Karpas-422 (cell line): ENCODE results near the gene SURF2. TPM values are rescaled to one million over a fixed set of nuclear protein-coding genes. Genes with fewer than 3 reads are reported as not detected.
"Not testable (repeated sequence)": the region's sequence is repeated elsewhere in the genome, so short reads cannot be mapped to it uniquely, and the experiment has no call there.

Experiments used
- DNase-seq: peaks from one replicate; pipeline ENCODE4 v3.0.0-alpha.2; 2015
- H2AFZ ChIP-seq: fragments of 200-600 bp; sonication (generic); 2 replicates; pipeline ENCODE4 v1.6.1; 2014; ENCODE audit warnings: antibody characterized with exemption, low read length, mixed read lengths
- H3K27ac ChIP-seq: fragments of 200-600 bp; sonication (generic); 2 replicates; pipeline ENCODE4 v1.5.1; 2014; ENCODE audit warnings: mild to moderate bottlenecking, low read length, moderate library complexity
- H3K27me3 ChIP-seq: fragments of 200-600 bp; sonication (generic); 2 replicates; pipeline ENCODE4 v1.6.1; 2014; ENCODE audit warnings: low read length, mixed read lengths
- H3K36me3 ChIP-seq: fragments of 200-600 bp; sonication (generic); 2 replicates; pipeline ENCODE4 v1.6.1; 2014; ENCODE audit warnings: low read length, mixed read lengths; ENCODE audit not compliant: insufficient read depth
- H3K4me1 ChIP-seq: fragments of 200-600 bp; sonication (generic); 2 replicates; pipeline ENCODE4 v1.6.1; 2014; ENCODE audit warnings: mild to moderate bottlenecking, low read length, mixed read lengths
- H3K4me2 ChIP-seq: fragments of 200-600 bp; sonication (generic); 2 replicates; pipeline ENCODE4 v1.6.1; 2014; ENCODE audit warnings: low read length, low read depth, mild to moderate bottlenecking; ENCODE audit not compliant: poor library complexity, severe bottlenecking
- H3K4me3 ChIP-seq: fragments of 200-600 bp; sonication (generic); 2 replicates; pipeline ENCODE4 v1.5.1; 2014; ENCODE audit warnings: mild to moderate bottlenecking, antibody characterized with exemption, low read length, mixed read lengths
- H3K79me2 ChIP-seq: fragments of 200-600 bp; sonication (generic); 2 replicates; pipeline ENCODE4 v1.6.1; 2014; ENCODE audit warnings: mild to moderate bottlenecking, low read length, mixed read lengths
- H3K9ac ChIP-seq: fragments of 200-600 bp; sonication (generic); 2 replicates; pipeline ENCODE4 v1.6.0; 2014; ENCODE audit warnings: low read length
- H3K9me2 ChIP-seq: fragments of 200-600 bp; sonication (generic), shearing (Covaris generic); replicated peaks from 2 replicates; pipeline ENCODE4 v1.6.0; 2014; ENCODE audit warnings: mild to moderate bottlenecking, low read length, moderate library complexity; ENCODE audit not compliant: insufficient read depth
- H3K9me3 ChIP-seq: fragments of 300-700, 200-600 bp; sonication (generic); 2 replicates; pipeline ENCODE4 v1.6.1; 2014; ENCODE audit warnings: low read length, mixed read lengths
- H4K20me1 ChIP-seq: fragments of 200-600 bp; sonication (generic); 2 replicates; pipeline ENCODE4 v1.6.1; 2014; ENCODE audit warnings: mild to moderate bottlenecking, antibody characterized with exemption, low read length, low read depth; ENCODE audit not compliant: insufficient read depth
- total RNA-seq: library from RNA; depleted of rRNA; stranded (reverse); fragments of >200 nt; shearing (Covaris generic); gene quantifications from 2 replicates; pipeline ENCODE4 v1.2.3, GENCODE V29; 2014; ENCODE audit warnings: low replicate concordance; rRNA removed

The SURF2 gene
- 20.0 and 52.9 TPM in 2 replicates for total RNA-seq

DNA sequence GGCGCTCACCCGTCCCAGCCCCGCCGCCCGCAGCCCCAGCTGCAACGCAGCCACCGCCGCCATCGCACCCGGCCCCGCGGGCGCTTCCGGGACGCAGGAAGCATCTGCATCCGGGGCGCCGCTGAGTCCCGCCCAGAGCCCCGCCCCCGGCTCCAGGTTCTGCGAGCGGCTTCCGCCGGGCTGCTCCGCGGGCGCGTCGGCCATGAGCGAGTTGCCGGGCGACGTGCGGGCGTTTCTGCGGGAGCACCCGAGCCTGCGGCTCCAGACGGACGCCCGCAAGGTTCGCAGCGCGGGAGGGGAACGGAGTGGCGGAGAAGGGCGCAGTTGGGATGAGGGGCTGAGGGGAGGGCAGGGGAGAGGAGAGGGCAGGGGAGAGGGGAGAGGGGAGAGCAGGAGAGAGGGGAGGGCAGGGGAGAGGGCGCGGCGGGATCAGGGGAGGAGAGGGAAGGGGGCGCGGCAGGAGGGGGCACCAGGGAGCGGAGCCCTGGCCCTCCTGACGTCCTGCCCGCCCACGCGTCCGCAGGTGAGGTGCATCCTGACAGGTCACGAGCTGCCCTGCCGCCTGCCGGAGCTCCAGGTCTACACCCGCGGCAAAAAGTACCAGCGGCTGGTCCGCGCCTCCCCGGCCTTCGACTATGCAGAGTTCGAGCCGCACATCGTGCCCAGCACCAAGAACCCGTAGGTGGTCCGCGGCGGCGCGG, at the start of gene SURF2, which contains the start of gene SURF1:
Gene SURF2, plus strand, starts transcription at position 160 of the 701 bp plus-strand sequence. Its CDS starts 43 bp downstream, at position 203.
Gene SURF1, minus strand, starts transcription at position 97 of the 701 bp plus-strand sequence. Its CDS starts 34 bp downstream, at position 63.
- H4K20me1 ChIP-seq, result 0 out of 2 replicates have a peak, but pooled peaks cover 3% of the 10 kb centered on the region
- peak; percentile 96 for DNase-seq
- H3K27ac ChIP-seq, result no peak within 1 kb of the TSS
- no peaks in the 10 kb centered on the region for H3K9me2 ChIP-seq
- H3K4me2 ChIP-seq, result peak within 1 kb of the TSS; percentile 90
- H2AFZ ChIP-seq, result peak within 1 kb of the TSS; percentile 39; the same call in 1 of the 2 replicates
- no peaks in the 10 kb centered on the region for H3K9me3 ChIP-seq
- peaks cover 42% of the 10 kb centered on the region for H3K4me1 ChIP-seq
- H3K36me3 ChIP-seq, result peaks cover 12% of the 10 kb centered on the region
- H3K9ac ChIP-seq, result peak within 1 kb of the TSS; percentile 89
- no peaks in the 10 kb centered on the region for H3K27me3 ChIP-seq
- H3K4me3 ChIP-seq, result peak within 1 kb of the TSS; percentile 93
- H3K79me2 ChIP-seq, result peaks cover 20% of the 10 kb centered on the region

- Histone ChIP-seq H3K79me2 (no peaks in the 10 kb centered on the region), H3K4me2 (no peak overlapping the region), H4K20me1 (no peaks in the 10 kb centered on the region), H3K9me2 (no peaks in the 10 kb centered on the region), H3K27ac (no peak overlapping the region), H2AFZ (no peak overlapping the region), H3K9me3 (no peaks in the 10 kb centered on the region), H3K27me3 (no peaks in the 10 kb centered on the region), H3K36me3 (no peaks in the 10 kb centered on the region), H3K4me3 (no peak overlapping the region), H3K9ac (no peak overlapping the region), H3K4me1 (no peaks in the 10 kb centered on the region)
- no peak for DNase-seq
Observed at GRCh38 chr9:133307301-133307700, 49.0 kb upstream of the SURF2 start.

DNA sequence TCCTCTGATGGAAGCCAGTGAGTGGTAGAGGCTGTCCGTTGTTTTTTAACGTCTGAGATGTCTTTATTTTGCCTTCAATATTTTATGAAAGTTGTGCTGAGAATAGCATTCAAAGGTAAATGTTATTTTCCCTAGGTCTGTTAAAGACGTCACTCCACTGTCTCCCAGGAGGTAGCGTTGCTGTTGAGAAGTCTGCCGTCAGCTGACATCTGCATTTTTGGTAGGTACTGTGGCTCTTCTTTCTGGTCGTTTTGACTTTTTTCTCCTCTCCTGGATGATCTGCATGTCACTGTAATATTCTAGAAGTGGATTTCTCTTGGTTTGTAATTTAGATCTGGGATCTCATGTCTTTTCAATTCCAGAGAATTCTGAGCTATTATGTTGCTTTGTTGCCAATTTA, 46.7 kb upstream of the SURF2 start:
- H3K4me2 ChIP-seq, result no peak overlapping the region
- H3K4me1 ChIP-seq, result no peaks in the 10 kb centered on the region
- no peak overlapping the region for H2AFZ ChIP-seq
- no peak for DNase-seq
- no peaks in the 10 kb centered on the region for H4K20me1 ChIP-seq
- H3K9me2 ChIP-seq, result no peaks in the 10 kb centered on the region
- no peaks in the 10 kb centered on the region for H3K9me3 ChIP-seq
- H3K27ac ChIP-seq, result no peak overlapping the region
- no peaks in the 10 kb centered on the region for H3K36me3 ChIP-seq
- no peak overlapping the region for H3K9ac ChIP-seq
- H3K79me2 ChIP-seq, result no peaks in the 10 kb centered on the region
- H3K27me3 ChIP-seq, result no peaks in the 10 kb centered on the region
- H3K4me3 ChIP-seq, result no peak overlapping the region

DNA sequence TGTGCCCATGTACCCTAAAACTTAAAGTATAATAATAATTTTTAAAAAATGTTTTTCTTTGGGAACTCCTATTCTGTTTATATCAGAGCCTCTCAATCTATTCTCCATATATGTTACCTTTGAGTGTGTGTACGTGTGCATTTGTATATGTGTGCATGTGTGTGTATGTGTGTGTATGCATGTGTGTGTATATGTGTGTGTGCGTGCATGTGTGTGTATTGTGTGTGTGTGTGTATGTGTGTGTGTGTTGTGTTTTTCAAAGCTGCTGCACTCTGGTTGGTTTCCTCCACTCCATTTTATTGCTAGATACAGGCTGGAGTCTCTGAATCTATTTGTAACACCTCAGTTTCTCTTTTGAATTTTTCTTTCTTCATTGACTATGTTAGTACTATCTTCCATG, 40.4 kb upstream of the SURF2 start:
- Histone ChIP-seq H3K9ac (no peak overlapping the region), H3K4me2 (no peak overlapping the region), H3K9me2 (no peaks in the 10 kb centered on the region), H2AFZ (no peak overlapping the region), H4K20me1 (no peaks in the 10 kb centered on the region), H3K9me3 (no peaks in the 10 kb centered on the region), H3K27me3 (no peaks in the 10 kb centered on the region), H3K4me3 (no peak overlapping the region), H3K79me2 (no peaks in the 10 kb centered on the region), H3K4me1 (no peaks in the 10 kb centered on the region), H3K36me3 (no peaks in the 10 kb centered on the region), H3K27ac (no peak overlapping the region)
- DNase-seq, result no peak

DNA sequence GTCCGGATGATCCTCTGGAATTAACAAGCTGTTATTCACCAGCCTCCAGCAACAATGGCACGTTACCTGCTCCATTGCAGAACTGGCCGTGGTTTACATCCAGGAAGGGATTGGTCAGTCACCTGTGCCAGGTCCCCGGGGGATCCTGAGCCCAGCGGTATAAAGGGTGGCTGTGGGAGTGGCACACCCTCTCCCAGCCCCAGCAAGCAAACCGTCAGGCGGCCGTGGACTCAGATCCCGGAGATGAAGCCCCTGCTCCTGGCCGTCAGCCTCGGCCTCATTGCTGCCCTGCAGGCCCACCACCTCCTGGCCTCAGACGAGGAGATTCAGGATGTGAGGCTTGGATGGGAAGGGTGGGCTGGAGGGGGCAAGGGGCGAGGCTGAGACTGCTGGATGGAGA, 38.8 kb upstream of the SURF2 start:
- H3K27ac ChIP-seq, H3K9me3 ChIP-seq, H3K79me2 ChIP-seq, H3K36me3 ChIP-seq, H3K4me3 ChIP-seq, DNase-seq, H3K4me1 ChIP-seq, H4K20me1 ChIP-seq, H2AFZ ChIP-seq, H3K4me2 ChIP-seq, H3K27me3 ChIP-seq, H3K9me2 ChIP-seq, H3K9ac ChIP-seq: not testable (repeated sequence)

- DNase-seq, result no peak
- Histone ChIP-seq H3K4me2 (no peak overlapping the region), H2AFZ (no peak overlapping the region), H3K27me3 (no peaks in the 10 kb centered on the region), H3K9me2 (no peaks in the 10 kb centered on the region), H3K36me3 (no peaks in the 10 kb centered on the region), H3K9me3 (no peaks in the 10 kb centered on the region), H4K20me1 (no peaks in the 10 kb centered on the region), H3K4me1 (no peaks in the 10 kb centered on the region), H3K4me3 (no peak overlapping the region), H3K9ac (no peak overlapping the region), H3K79me2 (no peaks in the 10 kb centered on the region), H3K27ac (no peak overlapping the region)
Observed at GRCh38 chr9:133320421-133320881, 35.9 kb upstream of the SURF2 start.

GRCh38 chr9:133321411-133321935, 34.9 kb upstream of the SURF2 start:
- DNase-seq, result no peak
- no peak overlapping the region for H2AFZ ChIP-seq
- no peak overlapping the region for H3K4me2 ChIP-seq

GRCh38 chr9:133322701-133323100, 33.6 kb upstream of the SURF2 start:
- no peak overlapping the region for H3K27ac ChIP-seq
- no peaks in the 10 kb centered on the region for H3K27me3 ChIP-seq
- no peaks in the 10 kb centered on the region for H4K20me1 ChIP-seq
- H3K4me1 ChIP-seq, result no peaks in the 10 kb centered on the region
- H3K79me2 ChIP-seq, result no peaks in the 10 kb centered on the region
- H3K9me3 ChIP-seq, result no peaks in the 10 kb centered on the region
- no peak overlapping the region for H3K4me3 ChIP-seq
- DNase-seq, result no peak
- H3K4me2 ChIP-seq, result no peak overlapping the region
- H3K9ac ChIP-seq, result no peak overlapping the region
- H2AFZ ChIP-seq, result no peak overlapping the region
- no peaks in the 10 kb centered on the region for H3K36me3 ChIP-seq
- H3K9me2 ChIP-seq, result no peaks in the 10 kb centered on the region

More at GRCh38 chr9:133321411-133321935, 34.9 kb upstream of the SURF2 start:
- no peaks in the 10 kb centered on the region for H3K9me3 ChIP-seq
- no peaks in the 10 kb centered on the region for H3K79me2 ChIP-seq
- H4K20me1 ChIP-seq, result no peaks in the 10 kb centered on the region
- no peaks in the 10 kb centered on the region for H3K4me1 ChIP-seq
- H3K27ac ChIP-seq, result no peak overlapping the region
- no peaks in the 10 kb centered on the region for H3K9me2 ChIP-seq
- no peak overlapping the region for H3K9ac ChIP-seq
- no peaks in the 10 kb centered on the region for H3K36me3 ChIP-seq
- H3K27me3 ChIP-seq, result no peaks in the 10 kb centered on the region
- no peak overlapping the region for H3K4me3 ChIP-seq
